AML-193 (cell line): ENCODE measurements around the gene UBE2O.
A peak's percentile ranks its signal among the peaks of the same experiment; 100 is the strongest.

ENCODE experiments used
- DNase-seq, 2 experiments: peaks; one replicate each; lab custom pipeline; 2025; lab: John Stamatoyannopoulos, UW

UBE2O gene

DNA sequence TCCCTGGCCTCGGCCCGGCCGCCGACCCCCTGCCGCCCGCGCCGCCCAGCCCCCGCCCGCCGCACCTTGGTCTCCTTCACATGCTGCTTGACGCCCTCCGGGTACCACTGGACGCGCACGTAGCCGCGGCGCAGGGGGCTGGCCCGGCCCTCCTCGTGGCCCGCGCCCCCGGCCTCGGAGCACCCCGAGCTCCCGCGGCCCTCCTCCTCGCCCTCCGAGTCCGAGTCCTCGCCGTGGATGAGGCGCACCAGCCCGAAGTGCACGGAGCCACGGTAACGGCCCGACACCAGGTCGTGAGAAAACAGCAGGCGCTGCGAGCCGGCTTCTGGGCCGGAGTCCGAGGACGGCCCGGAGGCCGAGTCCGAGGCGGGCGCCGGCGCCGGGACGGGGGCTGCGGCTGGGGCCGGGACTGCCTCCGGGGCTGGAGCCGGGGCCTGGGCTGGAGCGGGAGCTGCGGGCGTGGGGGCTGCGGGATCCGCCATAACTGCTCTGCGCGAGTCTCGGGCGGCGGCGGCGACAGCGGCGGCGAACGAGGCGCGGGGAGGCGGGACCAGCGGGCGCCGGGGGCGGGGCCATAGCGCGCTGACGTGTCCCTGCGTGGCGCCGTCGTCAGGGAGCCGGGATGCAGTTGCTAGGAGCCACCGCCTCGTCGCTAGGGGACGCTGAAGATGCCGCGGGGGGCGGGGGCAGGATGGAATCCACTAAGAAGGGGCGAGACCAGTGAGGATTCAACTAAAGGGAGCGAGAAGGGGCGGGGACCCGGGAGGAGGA, at the start of gene UBE2O:
Gene UBE2O, minus strand, starts transcription at position 493 of the 771 bp plus-strand sequence. Its CDS starts 11 bp downstream, at position 482.
- peak; percentile 84 to 90 for DNase-seq

DNA sequence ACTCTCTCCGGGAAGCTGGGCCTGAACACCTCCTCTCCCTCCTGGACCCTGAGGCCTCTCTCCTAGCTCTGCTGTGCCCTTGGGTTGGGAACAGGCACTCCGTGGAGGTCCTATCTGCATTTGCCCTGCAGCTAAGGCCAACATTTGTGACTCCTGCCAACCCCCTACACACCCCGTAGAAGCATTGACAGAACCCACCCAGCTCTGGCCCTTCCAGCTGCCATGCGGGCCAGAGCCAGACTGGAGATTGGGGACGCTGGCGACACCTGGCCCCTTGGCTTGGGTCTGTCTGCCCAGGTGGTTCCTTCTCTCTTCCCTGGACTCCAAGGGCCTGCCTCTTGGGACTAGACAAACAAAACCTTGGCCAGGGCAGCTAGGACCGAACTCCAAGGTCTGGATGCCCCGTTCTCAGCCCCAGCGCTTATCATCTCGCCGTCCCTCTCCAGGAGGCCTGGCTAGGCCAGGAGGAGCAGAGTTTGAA, 48.9 kb upstream of the UBE2O start:
- DNase-seq: no peak

DNA sequence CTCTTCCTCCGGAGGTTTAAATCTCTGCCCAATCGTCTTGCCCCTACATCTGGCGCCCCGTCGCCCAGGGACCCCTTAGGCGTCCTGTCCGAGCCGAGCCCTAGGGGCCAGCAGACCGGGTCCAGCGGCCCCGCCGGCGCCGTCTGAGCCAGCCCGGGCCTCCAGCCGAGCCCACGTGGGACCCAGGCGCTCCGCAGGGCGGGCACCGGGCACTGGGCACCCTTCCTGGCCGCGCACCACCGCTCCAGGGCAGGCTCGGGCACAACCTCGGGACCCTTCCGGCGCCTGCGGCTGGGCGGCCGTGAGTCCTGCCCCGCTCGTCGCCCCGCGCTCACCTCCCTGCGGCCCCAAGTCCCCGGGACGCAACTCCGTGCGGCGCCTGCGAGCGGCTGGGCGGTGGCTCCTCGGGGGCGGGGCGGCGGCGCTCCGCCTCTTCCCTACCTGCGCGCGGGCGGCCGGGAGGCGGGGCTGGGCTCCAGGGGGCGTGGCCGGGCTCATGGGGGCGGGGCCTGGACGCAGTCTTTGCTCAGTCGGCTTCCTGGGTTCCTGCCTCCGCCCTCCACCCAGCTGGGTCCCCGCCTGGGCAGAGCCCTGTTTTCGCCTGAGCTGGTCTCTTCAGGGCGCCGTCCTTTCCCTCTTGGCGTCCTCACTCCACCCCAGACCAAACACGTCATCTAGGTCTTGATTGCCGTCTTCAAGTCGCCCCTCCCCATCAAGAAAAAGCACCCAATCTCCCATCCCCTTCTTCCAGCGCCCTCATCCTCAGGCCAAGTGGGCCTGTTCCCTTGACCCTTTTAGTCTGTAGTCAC, 48.3 kb upstream of the UBE2O start, which contains the start of gene RHBDF2:
Gene RHBDF2, minus strand, starts transcription at position 406 of the 809 bp plus-strand sequence. CDS start 19,899 bp downstream, outside the sequence.
- DNase-seq: peak; percentile 88 to 93

DNA sequence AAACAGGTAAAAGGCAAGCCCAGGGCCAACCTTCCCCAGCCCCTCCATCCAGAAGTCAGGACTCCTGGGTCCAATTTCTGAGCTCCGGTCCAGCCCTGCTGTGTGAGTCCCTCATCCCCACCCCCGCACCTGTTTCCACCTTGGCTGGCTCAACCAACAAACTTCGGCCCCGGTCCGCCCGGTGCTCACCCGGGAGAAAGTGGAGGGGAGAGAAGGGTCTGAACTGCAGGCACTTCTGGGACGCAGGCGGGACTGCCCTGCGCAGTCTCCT, 47.7 kb upstream of the UBE2O start:
- DNase-seq: peak in 1 of 2 experiments; percentile 30

DNA sequence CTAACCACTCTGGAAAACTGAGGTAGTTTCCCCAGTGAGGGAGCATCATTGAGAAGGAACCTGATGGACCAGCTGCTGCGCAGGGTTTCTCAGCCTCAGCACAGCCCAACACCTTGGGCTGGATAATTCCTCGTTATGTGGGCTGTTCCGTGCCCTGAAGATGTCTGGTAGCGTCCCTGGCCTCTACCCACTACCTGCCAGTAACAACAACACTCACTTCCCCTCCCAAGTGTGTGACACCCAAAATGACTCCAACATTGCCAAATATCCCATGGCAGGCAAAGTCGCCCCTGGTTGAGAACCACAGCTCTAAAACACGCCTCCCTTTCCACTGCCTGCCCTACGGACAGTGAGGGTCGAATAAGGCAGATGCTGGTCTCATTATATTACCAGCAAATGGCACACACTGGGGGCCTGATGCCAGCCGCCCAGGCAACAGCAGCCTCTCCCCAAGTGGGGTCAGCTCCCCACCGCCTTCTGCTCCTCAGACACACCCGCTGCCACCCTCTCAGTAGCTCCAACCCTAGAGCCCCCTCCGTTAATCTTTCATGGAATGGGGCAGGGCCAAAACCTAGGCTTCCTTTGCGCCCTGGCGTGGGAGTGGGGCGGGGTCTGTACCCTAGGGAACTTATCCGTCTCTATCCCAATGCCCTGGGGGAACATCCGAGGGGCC, 47.3 kb upstream of the UBE2O start:
- DNase-seq: peak; percentile 54 to 71

DNA sequence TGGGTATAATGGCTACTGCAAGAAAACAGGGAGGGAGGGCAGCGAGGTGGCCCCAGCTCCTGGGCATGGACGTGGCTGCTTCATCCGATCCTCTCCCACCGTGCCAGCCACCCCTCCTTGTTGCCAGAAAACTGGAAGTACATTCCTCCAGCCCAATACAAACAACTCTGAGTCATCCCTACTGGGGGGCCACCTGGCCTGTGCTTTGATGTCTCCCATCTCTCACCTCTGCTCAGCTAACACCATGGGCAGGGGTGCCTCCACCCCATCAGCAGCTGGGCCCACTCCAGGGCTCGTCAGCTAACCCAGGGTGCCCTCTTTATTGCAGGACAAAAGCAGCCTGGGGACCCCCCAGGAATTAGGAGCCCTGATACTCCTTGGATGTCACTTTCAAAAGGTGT, 46.3 kb upstream of the UBE2O start:
- no peak for DNase-seq

DNA sequence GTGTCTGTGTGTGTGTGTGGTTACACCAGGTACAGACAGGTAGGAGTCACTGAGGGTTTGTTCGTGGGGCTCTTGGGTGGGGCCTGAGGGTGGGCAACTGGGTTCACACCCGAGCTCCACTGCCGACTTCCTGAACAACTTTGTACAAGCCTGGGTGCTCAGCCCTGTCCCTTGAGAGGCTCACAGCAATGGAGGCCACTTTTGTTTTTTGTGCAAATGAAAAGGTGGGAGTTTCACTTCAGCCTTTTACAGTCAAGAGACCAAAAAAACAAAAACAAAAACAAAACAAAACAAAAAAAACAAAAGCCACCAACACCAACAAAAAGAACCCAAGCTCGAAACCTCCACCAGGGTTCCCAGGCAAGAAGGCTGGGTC, 45.9 kb upstream of the UBE2O start:
- no peak for DNase-seq

DNA sequence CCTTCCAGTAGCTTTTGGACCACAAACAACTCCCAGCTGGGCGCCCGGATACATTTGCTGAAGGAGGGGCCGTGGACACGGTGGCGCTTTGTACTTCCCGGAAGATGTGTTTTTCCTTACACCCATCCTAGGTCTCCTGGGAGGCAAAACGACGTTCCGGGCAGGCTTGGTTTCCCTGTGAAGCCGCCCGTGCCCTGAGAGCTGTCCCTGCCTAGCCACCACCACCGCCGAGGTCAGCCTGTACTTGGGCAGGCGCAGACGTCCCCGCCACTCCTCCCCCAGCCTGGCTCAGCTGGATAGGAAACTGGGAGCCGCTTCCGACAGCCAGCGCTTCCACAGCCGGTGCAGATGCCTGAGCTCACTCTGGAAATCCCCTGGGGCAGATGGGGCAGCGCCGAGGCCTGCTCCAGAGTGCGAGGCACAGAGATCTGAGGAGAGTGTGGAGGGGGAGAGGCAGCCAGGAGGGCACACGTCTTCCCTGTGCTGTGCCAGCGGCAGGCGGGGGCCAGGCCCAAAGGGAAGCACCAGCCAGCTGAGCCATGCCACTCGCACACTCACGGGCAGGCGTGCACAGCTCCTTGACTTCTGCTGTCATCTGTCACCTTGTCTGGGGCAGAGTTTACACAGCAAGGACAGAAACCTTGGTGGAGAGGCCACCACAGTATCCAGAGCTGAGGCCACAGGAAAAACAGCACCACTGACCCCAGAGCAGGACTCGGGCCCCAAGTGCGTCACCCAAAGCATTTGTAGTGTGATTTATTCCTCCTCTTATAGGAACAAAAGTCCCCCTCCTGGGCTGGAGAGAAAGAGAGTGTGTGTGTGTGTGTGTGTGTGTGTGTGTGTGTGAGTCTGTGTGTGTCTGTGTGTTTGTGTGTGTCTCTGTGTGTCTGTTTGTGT, 45.3 kb upstream of the UBE2O start:
- no peak for DNase-seq

DNA sequence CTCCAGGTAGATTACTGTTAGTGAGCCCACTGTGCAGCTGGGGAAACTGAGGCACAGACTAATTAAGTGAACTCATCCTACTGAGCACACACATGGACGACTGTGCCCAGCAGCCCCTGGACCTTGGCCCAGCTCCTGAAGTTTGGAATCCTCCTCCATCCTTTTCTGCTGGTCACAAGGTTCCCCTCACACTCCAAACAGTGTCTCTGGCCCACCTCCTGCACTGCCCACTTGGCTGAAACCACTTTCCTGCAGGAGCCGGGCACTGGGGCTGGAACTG, 44.7 kb upstream of the UBE2O start:
- no peak for DNase-seq

DNA sequence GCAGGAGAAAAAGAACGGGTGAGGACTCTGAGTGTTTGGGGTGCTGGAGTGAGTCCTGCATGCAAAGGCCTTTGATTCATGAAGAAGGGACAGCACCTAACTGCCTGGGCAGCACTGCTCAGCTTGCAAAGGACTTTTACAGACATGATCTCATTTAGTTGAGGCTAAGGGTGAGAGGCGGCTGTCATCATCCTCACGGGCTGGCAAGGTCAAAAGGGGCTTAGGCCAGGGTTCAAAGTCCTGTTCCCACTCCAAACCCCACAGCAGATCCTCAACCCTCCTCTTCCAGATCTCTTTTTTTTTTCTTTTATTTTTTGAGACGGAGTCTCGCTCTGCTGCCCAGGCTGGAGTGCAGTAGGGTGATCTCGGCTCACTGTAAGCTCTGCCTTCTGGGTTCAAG, 43.5 kb upstream of the UBE2O start:
- no peak for DNase-seq

DNA sequence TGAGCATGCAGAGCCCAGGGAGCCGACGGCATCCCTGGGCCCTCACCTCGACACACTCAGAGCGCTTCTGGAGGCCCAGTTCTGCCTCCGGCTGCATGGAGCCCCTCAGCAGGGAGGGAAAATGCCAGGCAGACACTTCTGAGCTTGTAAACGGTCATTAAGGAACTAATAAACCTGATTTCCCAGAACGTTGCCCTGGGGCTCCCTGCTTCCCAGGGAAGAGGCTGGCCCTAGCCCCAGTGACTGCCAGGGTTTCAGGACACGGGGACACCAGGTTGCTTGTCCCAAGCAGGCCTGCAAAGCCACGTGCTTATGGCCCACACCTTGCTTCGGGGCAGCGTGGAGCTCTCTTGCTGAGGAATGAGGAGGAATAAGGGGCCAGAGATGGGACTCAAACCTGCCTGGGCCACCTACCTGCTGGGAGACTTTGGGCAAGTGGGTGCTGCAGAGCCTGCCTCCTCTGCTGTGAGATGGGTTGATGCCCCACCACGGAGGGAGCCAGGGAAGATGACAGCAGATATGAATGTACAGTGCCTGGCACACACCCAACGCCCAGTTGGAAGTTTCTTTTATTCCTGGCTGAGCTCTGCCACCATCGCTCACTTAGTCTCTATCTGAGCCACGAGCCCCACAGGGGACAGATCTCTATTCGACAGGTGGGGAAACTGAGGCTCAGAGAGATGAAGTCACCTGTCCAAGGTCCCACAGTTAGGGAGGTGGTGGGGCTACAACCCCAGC, 42.9 kb upstream of the UBE2O start:
- no peak for DNase-seq

DNA sequence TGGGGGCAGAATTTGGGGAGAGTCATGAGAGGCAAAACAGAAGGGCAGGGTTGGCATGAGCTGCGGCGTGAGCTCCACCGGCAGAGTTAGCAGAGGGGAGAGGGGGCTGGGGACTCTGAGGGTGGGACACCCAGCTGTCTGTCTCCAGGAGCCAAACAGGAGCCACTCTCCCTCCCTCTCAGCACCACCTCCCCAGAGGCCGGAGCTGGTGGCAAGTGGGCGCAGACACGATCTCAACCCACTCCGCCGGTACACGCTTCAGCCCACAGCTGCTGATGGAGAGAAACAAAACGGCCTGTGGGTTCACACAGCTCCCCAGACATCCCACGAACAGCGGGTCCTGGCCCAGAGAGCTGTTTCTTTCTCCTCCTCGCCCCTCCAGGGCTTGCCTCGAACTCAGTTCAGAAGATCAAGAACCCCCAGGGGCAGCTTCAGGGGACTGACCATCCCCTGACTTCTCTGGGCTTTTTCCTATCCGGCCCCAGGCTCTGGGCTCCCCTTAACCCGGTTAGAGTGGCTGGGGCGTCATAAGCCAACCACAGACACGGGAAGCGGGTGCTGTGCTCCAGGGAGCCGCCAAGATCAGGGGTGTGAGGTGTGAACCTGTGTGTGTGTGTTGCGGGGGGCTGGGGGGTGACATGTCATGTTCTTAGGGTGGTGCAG, 40.7 kb upstream of the UBE2O start:
- no peak for DNase-seq

DNA sequence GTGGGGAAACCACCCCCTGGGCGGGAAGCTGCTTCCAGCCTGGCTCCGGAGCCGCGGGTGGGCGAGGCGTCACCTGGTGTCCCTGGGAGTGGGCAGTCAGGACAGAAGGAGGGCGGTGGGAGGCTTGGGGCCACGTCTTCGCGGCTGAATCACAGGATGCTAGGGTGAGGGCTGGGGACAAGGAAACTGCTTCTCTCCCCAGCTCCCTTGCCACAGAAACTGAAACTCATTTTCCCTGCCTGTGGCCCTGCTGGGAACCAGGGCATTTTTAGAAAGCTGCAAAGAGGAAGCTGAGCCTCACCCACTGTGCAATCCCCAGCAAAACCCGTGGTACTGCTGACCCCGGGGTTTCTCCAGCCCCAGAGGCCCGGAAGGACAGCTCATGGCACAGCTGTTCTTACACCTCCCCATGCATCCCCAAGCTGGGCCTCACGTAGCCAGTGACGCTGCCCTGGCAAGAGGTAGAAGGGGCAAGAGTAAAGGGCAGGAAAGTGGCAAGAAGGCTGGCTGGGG, 40.1 kb upstream of the UBE2O start:
- peak; percentile 91 to 96 for DNase-seq

DNA sequence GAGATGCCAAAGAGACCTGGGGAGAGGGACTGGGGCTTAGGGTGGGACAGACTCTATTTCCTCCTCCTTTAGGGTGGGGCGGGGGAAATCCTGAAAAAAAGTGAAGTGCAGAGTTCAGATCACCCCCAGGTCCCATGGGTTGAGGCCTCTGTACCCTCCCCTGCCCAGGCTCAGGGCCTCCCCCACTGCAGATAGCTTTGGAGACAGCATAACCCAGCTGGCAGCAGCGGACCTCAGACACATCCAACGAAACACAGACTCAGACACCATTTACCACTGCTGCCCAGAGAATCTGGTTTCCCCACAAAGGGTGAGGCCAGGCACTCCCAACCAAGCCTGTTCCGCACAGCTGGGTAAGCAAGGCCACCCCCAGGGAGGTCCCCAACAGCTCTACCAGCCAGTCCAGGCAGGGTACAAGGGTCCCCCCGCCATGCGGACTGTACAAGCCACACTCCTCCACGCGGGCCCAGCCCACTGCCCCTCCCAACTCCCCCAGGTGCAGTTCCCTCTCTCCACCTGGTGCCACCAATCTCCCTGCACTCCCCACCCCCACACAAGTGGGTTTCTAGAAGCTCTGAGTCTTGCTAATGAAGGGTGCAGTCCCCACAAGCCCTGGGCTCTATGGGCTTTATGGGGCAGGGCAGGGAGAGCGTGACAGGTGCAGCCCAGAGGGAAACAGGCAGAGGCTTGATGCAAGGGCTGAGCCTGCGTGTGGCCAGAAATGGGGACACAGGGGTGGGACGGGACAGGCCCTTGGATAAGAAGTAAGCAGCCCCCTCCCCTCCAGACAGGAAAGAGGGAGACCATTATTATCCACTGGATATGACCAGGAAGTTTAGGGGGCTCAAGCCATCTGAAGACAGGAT, 39.4 kb upstream of the UBE2O start:
- no peak for DNase-seq

DNA sequence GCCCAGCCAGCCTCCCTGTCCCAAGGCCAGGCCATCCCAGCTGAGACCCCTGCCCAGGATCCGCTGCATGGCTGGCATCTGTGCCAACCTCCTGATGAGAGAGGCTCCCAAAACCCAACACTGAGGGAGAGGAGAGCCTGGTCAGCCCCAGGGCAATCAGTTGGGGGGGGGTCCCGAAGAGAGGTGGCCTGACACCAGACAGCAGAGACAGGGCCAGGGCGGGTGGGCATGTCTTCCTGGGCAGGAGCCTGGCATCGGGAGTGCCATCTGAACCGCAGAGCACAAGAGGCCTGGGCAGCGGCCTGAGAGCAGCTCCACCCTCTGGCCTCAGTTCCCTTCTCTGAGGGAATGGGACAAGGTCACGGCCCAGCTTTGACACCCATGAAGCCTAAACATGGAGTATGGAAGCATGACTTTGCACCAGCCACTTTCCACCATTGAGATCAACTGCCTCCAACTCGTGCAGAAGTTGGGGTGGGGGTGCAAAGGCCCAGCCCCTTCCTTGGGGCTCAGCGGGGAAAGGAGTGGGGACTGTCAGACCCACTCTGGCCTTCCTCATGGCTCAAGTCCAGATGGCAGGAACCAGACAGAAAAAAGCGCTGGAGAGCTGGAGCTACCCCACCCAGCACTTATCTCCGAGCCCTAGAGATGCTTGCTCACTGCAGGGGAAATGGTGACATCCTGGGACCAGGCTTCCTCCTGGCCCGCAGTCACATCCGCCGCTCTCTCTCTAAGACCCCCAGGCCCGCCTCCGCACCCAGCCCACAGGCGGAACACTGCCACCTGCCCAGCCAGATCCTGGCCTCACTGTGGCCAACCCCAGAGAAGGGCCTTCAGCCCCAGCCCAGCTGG, 38.5 kb upstream of the UBE2O start:
- no peak for DNase-seq

DNA sequence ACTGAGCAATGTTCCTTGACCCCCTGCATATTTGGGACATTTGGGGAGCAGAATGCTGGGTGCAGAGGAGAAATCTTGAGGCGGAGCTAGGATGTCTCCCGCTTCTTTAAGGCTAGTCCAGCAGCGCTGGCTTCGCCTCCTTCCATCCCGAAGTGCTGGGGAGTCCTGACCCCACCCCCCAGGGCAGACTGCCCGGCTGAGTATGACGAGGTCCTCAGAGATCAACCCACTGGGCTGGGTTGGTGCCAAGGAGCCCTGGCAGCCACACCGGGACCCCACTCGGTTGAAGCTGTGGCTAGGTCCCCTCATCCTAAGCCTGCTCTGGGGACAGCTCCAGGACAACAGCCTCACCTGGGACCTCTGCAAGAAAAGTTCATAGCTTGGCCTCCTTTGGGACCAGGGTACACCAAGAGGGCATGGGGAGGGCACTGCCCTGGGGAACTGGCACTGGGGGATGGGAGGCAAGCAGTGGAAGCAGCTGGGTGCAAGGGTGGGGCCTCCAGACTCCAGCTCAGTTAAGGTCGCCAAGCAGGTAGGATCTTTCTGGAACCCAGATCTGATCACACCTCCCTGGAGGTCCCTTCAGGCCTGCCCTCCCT, 37.3 kb upstream of the UBE2O start:
- DNase-seq: no peak

DNA sequence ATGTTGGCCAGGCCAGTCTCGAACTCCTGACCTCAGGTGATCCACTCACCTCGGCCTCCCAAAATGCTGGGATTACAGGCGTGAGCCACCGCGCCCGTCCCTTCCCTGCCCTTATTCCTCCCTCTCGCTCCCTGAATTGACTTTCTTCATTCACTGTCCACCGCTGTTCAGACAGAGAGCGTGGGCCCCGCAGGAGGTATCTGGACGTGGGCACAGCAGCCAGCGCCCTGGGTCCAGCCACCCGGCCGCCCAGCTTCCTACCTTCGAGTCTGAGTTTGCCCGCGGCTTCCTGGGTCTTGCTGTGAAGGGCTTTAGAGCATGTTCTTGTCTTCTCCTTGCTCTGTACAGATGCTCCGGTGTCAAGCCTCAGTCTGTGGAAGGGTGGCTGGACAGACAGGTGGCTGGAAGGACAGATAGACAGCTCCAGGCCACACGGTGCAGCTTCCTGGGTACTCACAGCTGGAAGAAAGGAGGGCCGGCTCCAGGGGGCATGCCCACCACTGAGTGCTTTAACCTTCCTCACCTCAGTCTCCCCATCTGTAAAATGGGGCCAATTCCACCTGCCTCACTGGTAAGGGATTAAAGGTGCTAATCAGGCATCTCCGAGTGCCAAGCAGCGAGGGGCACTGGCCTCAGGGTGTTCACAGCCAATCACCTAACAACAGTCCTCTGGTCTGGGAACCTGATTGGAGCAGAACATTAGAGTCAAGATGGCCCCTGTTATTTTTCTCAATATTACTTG, 34.7 kb upstream of the UBE2O start:
- DNase-seq: no peak
